HT-29 (cell line): ENCODE measurements around the gene PEX10. TPM values are rescaled to one million over a fixed set of nuclear protein-coding genes. Genes with fewer than 3 reads are reported as not detected.

Experiments used
- total RNA-seq: library from RNA; depleted of rRNA; stranded (reverse); fragments of >200 nt; shearing (Covaris generic); gene quantifications from 2 replicates; pipeline ENCODE4 v1.2.3, GENCODE V29; 2014; rRNA removed

Gene PEX10
- total RNA-seq, 1 experiment from 2014 or later, result 72.2 TPM

Other genes with a start within 250 kb of the PEX10 start
- 99.3 and 119 TPM in 2 replicates for gene FAAP20, start 217.8 kb downstream of the PEX10 start, total RNA-seq
- gene SKI, start 184.2 kb downstream of the PEX10 start, total RNA-seq, result 12.1 and 15.2 TPM in 2 replicates
- gene MORN1, start 21.0 kb downstream of the PEX10 start, total RNA-seq, result 19.3 and 23.6 TPM in 2 replicates
- gene RER1, start 20.7 kb downstream of the PEX10 start, total RNA-seq, result 60.1 and 66.2 TPM in 2 replicates
- gene PLCH2, start 63.7 kb upstream of the PEX10 start, total RNA-seq, result 3.1 and 5.3 TPM in 2 replicates
- 37.8 and 48.3 TPM in 2 replicates for gene PANK4, start 114.0 kb upstream of the PEX10 start, total RNA-seq
- 0.28 and 0.42 TPM in 2 replicates for gene HES5, start 117.7 kb upstream of the PEX10 start, total RNA-seq
- gene TNFRSF14, start 143.8 kb upstream of the PEX10 start, total RNA-seq, result 77.4 and 85.6 TPM in 2 replicates
- 90.1 and 101 TPM in 2 replicates for gene PRXL2B, start 174.2 kb upstream of the PEX10 start, total RNA-seq
- gene MMEL1, start 220.5 kb upstream of the PEX10 start, total RNA-seq, result 21.3 and 23.0 TPM in 2 replicates